HG03378 (cell line): Measurements from ENCODE around the gene TTC34.

ENCODE experiments used
- ATAC-seq: cut with Tn5 transposase; IDR thresholded peaks from one replicate; pipeline ENCODE4 v1.9.1; 2021; ENCODE audit warnings: mild to moderate bottlenecking, moderate library complexity; ENCODE audit not compliant: unreplicated experiment

Gene TTC34

GRCh38 chr1:2594001-2594640, 207.4 kb downstream of the TTC34 start:
- no peak for ATAC-seq

- no peak for ATAC-seq
These were observed 208.1 kb downstream of the TTC34 start for GRCh38 chr1:2593251-2593878.

- ATAC-seq, result no peak
These were observed 208.8 kb downstream of the TTC34 start for GRCh38 chr1:2592672-2593071.

- ATAC-seq, result no peak
These were observed 209.8 kb downstream of the TTC34 start for GRCh38 chr1:2591581-2592261.

- ATAC-seq, result no peak
These were observed 210.3 kb downstream of the TTC34 start for GRCh38 chr1:2591233-2591580.

- no peak for ATAC-seq
These were observed 211.0 kb downstream of the TTC34 start for GRCh38 chr1:2590233-2591141.

- ATAC-seq, result no peak
These were observed 211.9 kb downstream of the TTC34 start for GRCh38 chr1:2589431-2590232.

- no peak for ATAC-seq
These were observed 212.6 kb downstream of the TTC34 start for GRCh38 chr1:2588661-2589430.

GRCh38 chr1:2587860-2588571, 213.5 kb downstream of the TTC34 start:
- no peak for ATAC-seq

- no peak for ATAC-seq
These were observed 214.2 kb downstream of the TTC34 start for GRCh38 chr1:2587071-2587859.

GRCh38 chr1:2586154-2587070, 215.1 kb downstream of the TTC34 start, which contains the start of gene PRXL2B:
TSS of gene PRXL2B (plus strand) at chr1:2586777. CDS start at chr1:2586886, 109 bp downstream.
- peak; percentile 33 for ATAC-seq
